ENCODE results near the gene KATNAL2.

DNA sequence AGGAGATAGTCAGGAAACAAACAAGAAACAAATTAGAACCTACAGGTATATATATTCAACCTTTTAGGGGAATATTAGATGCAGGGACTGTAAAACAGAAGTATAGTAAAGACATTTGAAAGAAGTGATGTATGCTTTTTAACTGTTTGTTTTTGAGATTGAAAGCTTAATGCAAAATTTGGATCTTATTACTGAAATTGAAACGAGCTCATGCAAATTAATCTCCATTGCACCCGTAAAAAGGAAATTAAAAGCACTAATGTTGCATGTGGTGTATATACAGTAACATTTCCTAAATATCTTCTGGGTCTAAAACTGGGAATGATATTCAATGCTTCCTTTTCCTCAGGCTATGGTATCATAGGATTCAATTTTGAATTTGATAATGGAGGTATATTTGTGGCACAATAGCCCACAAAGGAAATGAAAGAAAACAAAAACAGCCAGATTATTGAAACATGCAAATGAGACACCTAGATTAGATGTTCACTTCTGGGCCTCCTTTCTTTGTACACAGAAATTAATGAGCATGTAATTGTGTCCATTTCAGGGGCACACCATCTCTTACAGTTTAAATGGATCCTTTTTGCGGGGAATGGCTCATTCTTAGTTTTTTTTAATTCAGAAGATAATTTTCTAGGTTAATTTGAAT lies 119.7 kb downstream of the KATNAL2 start:
- TF ChIP-seq, protein P1, sequence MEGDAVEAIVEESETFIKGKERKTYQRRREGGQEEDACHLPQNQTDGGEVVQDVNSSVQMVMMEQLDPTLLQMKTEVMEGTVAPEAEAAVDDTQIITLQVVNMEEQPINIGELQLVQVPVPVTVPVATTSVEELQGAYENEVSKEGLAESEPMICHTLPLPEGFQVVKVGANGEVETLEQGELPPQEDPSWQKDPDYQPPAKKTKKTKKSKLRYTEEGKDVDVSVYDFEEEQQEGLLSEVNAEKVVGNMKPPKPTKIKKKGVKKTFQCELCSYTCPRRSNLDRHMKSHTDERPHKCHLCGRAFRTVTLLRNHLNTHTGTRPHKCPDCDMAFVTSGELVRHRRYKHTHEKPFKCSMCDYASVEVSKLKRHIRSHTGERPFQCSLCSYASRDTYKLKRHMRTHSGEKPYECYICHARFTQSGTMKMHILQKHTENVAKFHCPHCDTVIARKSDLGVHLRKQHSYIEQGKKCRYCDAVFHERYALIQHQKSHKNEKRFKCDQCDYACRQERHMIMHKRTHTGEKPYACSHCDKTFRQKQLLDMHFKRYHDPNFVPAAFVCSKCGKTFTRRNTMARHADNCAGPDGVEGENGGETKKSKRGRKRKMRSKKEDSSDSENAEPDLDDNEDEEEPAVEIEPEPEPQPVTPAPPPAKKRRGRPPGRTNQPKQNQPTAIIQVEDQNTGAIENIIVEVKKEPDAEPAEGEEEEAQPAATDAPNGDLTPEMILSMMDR (conservative IDR thresholded peaks at IDR 0.05): no peak
- no peak for TF ChIP-seq EZH2 (IDR thresholded peaks at IDR 0.05; ENCODE audit: low read depth)

All from PC-9 (cell line).